Measurements from ENCODE around the gene SPATA31D3. TPM values are rescaled to one million over a fixed set of nuclear protein-coding genes. Genes with fewer than 3 reads are reported as not detected.
"Not testable (repeated sequence)": the region's sequence is repeated elsewhere in the genome, so short reads cannot be mapped to it uniquely, and the experiment has no call there.

Gene SPATA31D3
- total and polyA plus RNA-seq, 3 donors from 2014 or later: 3.8 to 7.9 (median 7.1) TPM

GRCh38 chr9:81902196-81902595 is 41.1 kb upstream of the SPATA31D3 start:
- no peaks in the 10 kb centered on the region for H3K27me3 ChIP-seq
- peak overlapping the region in 1 of 2 donors; percentile 20 for H3K27ac ChIP-seq
- 51 to 53% methylated on average over 2 of the region's 2 CpGs for WGBS, 2 donors
- DNase-seq: no peak
- H3K4me1 ChIP-seq: peaks cover 9% of the 10 kb centered on the region
- H3K36me3 ChIP-seq (ENCODE audit: low read depth, missing control alignments): no peaks in the 10 kb centered on the region
- intact Hi-C loops (cut with DNase I; ENCODE audit: low total_unique reads): no loop called here
- no peak overlapping the region for H3K4me3 ChIP-seq
- no peak for TF ChIP-seq CTCF (IDR thresholded peaks at IDR 0.05)
- TF ChIP-seq POLR2A (IDR thresholded peaks at IDR 0.05): no peak
- H3K9me3 ChIP-seq: no peaks in the 10 kb centered on the region

GRCh38 chr9:81902626-81903025 is 40.7 kb upstream of the SPATA31D3 start:
- no peaks in the 10 kb centered on the region for H3K9me3 ChIP-seq
- H3K36me3 ChIP-seq (ENCODE audit: low read depth, missing control alignments): no peaks in the 10 kb centered on the region
- peak overlapping the region in 1 of 2 donors; percentile 20 for H3K27ac ChIP-seq
- H3K27me3 ChIP-seq: no peaks in the 10 kb centered on the region
- no peak for DNase-seq
- no peak overlapping the region for H3K4me3 ChIP-seq
- H3K4me1 ChIP-seq: peaks cover 9% of the 10 kb centered on the region
- 80 to 93% methylated on average over 3 of the region's 3 CpGs for WGBS, 2 donors
- intact Hi-C loops (cut with DNase I; ENCODE audit: low total_unique reads): no loop called here
- TF ChIP-seq CTCF (IDR thresholded peaks at IDR 0.05): no peak
- TF ChIP-seq POLR2A (IDR thresholded peaks at IDR 0.05): no peak

DNA sequence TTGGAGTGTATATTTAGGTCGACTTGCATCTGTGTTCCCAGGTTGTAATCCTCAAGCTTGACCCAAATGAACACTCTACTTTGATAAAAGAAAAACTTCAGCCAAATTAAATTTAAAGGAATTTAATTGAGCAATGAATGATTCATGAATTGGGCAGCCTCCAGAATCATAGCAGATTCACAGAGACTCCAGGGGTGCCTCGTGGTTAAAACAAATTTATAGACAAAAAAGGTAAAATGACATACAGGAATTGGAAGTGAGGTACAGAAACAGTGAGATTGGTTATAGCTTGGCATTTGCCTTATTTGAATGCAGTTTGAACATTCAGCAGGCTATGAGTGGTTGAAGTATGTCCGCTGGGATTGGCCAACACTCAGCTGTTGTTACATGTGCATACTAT is 36.6 kb upstream of the SPATA31D3 start:
- no peak for DNase-seq

DNA sequence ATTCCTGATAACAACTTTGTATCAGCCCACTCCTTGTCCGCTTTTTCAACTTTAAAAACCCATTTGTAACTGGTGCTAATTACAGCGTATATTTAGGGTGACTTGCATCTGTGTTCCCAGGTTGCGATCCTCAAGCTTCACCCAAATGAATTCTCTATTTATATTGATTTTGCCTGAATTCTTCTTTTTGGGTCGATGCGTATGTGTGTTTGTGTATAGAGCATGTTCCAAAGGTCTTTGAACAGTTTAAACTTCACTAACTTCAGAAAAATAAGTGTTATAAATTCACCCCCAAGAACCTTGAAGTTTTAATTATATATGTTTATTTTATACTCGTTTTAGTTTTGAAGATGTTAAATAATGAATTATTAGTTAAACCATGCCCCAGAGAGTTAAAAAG is 31.2 kb upstream of the SPATA31D3 start:
- WGBS, 2 donors: 82 to 93% methylated on average over 6 of the region's 6 CpGs
- intact Hi-C loops (cut with DNase I; ENCODE audit: low total_unique reads): no loop called here
- TF ChIP-seq POLR2A (IDR thresholded peaks at IDR 0.05) (no peak), CTCF (IDR thresholded peaks at IDR 0.05) (no peak)
- H3K4me1 ChIP-seq: no peaks in the 10 kb centered on the region
- no peak overlapping the region for H3K4me3 ChIP-seq
- no peaks in the 10 kb centered on the region for H3K9me3 ChIP-seq
- H3K27ac ChIP-seq: no peak overlapping the region
- no peaks in the 10 kb centered on the region for H3K36me3 ChIP-seq (ENCODE audit: low read depth, missing control alignments)
- H3K27me3 ChIP-seq: no peaks in the 10 kb centered on the region
- DNase-seq: no peak

More for the DNA sequence above, 36.6 kb upstream of the SPATA31D3 start:
- intact Hi-C loops (cut with DNase I; ENCODE audit: low total_unique reads): no loop called here
- Histone ChIP-seq H3K4me3 (no peak overlapping the region), H3K27ac (no peak overlapping the region), H3K36me3 (ENCODE audit: low read depth, missing control alignments) (no peaks in the 10 kb centered on the region), H3K9me3 (no peaks in the 10 kb centered on the region), H3K4me1 (peaks cover 3% of the 10 kb centered on the region), H3K27me3 (no peaks in the 10 kb centered on the region)
- 76 to 82% methylated on average over 3 of the region's 3 CpGs for WGBS, 2 donors
- TF ChIP-seq POLR2A (IDR thresholded peaks at IDR 0.05) (no peak), CTCF (IDR thresholded peaks at IDR 0.05) (no peak)

- H3K36me3 ChIP-seq (ENCODE audit: low read depth, missing control alignments): no peaks in the 10 kb centered on the region
- WGBS, 2 donors: 83 to 86% methylated on average over 5 of the region's 5 CpGs
- H3K4me1 ChIP-seq: no peaks in the 10 kb centered on the region
- no peak overlapping the region for H3K27ac ChIP-seq
- no peak overlapping the region for H3K4me3 ChIP-seq
- no peaks in the 10 kb centered on the region for H3K9me3 ChIP-seq
- TF ChIP-seq POLR2A (IDR thresholded peaks at IDR 0.05) (no peak), CTCF (IDR thresholded peaks at IDR 0.05) (no peak)
- intact Hi-C loops (cut with DNase I; ENCODE audit: low total_unique reads): no loop called here
- H3K27me3 ChIP-seq: no peaks in the 10 kb centered on the region
- no peak for DNase-seq
Measured at GRCh38 chr9:81915801-81916505, 27.3 kb upstream of the SPATA31D3 start.

DNA sequence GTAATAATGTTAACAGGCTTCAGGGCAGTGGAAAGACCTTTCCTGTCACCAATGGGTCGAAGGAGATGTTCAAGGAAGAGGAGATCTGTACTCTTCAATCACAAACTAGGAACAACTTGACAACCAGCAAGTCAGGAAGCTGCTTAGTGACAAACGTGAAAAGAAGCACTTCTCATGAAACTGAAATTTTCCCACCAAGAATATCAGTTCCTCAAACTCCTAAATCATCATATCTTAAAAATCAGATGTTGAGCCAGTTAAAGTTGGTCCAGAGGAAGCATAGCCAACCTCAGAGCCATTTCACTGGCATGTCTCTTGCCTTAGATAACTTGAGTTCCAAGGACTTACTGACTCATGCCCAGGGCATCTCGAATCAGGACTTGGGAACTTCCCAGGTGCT is 24.8 kb upstream of the SPATA31D3 start:
- H3K36me3 ChIP-seq (ENCODE audit: low read depth, missing control alignments); H3K4me1 ChIP-seq; H3K9me3 ChIP-seq; H3K27me3 ChIP-seq; DNase-seq; intact Hi-C loops (cut with DNase I; ENCODE audit: low total_unique reads); H3K27ac ChIP-seq; H3K4me3 ChIP-seq: not testable (repeated sequence)
- WGBS, 2 donors: 75% methylated on average over 1 of the region's 3 CpGs; no CpG with 5 or more reads in 1 of the 2 donors

DNA sequence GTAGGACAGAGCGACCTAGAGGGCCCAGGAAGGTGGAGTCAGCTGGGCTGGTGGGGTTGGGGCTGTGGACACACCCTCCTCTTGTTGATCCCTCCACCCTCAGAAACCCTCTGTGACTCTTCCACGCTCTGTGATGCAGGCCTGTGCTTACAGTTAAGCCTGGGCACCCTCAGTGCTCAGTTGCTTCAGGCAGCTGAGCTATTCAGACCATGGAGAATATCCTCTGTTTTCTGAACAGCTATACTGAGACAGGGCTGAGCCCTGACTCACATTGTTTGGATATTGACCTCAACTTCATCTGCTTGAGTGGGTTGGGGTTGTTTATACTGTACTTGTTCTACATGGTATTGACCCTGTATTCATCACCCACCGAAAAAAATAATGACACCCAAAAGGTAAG is 15.0 kb upstream of the SPATA31D3 start, which contains the start of gene SPATA31D4:
SPATA31D4 (plus strand) TSS at position 124 of the 400 bp plus-strand sequence; CDS start at position 210, 86 bp downstream.
- no CpG with 5 or more reads among the region's 3 CpGs for WGBS, 2 donors
- H3K36me3 ChIP-seq (ENCODE audit: low read depth, missing control alignments); H3K9me3 ChIP-seq; H3K4me3 ChIP-seq; H3K27ac ChIP-seq; H3K27me3 ChIP-seq; intact Hi-C loops (cut with DNase I; ENCODE audit: low total_unique reads); DNase-seq; H3K4me1 ChIP-seq: not testable (repeated sequence)
